AG09309 (cell line): ENCODE measurements around the gene HOXB8.

ENCODE experiments used
- DNase-seq: peaks from one replicate; pipeline ENCODE4 v3.0.0-alpha.2; 2010; ENCODE audit warnings: low read depth
- H3K4me3 ChIP-seq: 2 replicates; pipeline ENCODE4 v1.5.1; 2011; ENCODE audit warnings: mild to moderate bottlenecking, low read depth, low read length, moderate library complexity; ENCODE audit not compliant: control insufficient read depth
- TF ChIP-seq, protein P1 (sequence below): IDR thresholded peaks from 2 replicates; pipeline ENCODE4 v1.5.1; 2011; ENCODE audit warnings: mild to moderate bottlenecking, low read depth, low read length, inconsistent platforms; ENCODE audit not compliant: insufficient read depth, control insufficient read depth; ENCODE audit errors: missing control alignments

HOXB8 gene

DNA sequence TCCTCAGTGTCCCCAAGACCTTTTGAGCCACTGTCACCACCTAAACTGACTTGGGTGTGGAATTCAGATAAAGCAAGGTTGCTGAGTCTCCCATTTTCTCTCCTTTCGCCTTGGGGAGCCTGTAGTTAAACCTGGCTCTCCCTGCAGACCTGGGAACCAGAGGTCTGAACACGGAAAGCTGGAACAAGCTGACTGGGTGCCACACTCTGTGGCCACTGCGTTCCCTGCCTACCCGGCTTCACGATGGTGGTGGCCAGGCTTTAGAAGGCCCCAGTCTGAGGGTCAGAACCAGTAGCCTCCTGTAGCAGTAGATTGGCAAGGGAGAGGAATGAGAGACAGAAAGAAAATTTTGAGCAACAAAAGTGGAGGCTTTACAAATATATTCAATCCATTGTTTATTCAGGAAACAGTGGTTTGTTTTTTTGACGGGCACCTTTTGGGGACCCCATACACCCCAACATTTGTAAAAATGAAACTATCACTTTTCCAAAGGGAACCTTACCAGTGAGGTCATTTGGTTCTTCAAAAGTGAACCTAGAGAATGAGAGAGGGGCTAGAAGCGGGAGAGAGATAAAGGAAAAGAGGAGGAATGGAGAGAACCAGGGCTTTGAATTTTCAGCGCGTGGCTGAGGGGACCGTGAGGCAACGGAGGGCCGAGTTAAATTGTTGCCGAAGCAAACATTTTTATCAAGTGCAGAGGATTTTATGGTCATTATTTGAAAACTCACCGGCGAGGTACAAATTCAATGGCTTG lies 1.8 kb upstream of the HOXB8 start:
- no peak overlapping the region for H3K4me3 ChIP-seq
- TF ChIP-seq, protein P1, sequence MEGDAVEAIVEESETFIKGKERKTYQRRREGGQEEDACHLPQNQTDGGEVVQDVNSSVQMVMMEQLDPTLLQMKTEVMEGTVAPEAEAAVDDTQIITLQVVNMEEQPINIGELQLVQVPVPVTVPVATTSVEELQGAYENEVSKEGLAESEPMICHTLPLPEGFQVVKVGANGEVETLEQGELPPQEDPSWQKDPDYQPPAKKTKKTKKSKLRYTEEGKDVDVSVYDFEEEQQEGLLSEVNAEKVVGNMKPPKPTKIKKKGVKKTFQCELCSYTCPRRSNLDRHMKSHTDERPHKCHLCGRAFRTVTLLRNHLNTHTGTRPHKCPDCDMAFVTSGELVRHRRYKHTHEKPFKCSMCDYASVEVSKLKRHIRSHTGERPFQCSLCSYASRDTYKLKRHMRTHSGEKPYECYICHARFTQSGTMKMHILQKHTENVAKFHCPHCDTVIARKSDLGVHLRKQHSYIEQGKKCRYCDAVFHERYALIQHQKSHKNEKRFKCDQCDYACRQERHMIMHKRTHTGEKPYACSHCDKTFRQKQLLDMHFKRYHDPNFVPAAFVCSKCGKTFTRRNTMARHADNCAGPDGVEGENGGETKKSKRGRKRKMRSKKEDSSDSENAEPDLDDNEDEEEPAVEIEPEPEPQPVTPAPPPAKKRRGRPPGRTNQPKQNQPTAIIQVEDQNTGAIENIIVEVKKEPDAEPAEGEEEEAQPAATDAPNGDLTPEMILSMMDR, result no peak

DNA sequence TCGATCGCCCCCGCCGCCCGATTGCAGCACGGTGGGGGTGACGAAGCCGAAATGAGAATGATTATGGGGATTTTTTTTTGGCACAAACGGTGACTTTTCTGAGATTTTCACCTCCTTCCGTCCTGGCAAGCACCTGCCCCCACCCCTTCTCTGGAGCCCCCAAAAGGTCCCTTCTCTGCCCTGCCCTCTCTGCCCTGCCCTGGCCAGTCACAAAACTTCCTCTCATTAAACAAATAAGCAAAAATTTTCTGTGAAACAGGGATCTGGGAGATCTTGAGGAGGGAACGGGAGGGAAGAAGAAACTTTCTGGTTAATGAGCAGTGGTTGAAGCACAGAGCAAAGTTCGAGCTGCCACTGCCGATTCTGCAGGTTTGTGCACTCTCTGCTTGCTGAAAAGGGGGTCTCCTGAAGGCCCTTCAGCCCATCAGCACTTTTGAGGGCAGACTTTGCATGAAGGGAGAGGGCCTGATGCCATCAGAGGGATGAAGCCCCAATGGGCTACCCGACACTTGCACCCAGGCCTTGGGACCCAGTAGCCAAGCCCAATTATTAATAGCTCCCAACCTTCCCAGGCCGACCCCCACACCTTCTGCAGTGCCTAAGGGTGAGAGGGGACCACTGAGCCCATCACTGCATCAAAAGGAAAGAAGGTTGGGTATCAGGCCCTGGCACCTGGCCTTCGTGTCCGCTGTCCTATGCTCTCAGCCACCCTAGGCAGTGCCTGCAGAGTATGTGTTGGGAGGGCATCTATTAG lies 1.0 kb upstream of the HOXB8 start:
- TF ChIP-seq, protein P1, result no peak
- H3K4me3 ChIP-seq, result no peak overlapping the region

More for the DNA sequence above, 1.8 kb upstream of the HOXB8 start:
- DNase-seq, result no peak

DNA sequence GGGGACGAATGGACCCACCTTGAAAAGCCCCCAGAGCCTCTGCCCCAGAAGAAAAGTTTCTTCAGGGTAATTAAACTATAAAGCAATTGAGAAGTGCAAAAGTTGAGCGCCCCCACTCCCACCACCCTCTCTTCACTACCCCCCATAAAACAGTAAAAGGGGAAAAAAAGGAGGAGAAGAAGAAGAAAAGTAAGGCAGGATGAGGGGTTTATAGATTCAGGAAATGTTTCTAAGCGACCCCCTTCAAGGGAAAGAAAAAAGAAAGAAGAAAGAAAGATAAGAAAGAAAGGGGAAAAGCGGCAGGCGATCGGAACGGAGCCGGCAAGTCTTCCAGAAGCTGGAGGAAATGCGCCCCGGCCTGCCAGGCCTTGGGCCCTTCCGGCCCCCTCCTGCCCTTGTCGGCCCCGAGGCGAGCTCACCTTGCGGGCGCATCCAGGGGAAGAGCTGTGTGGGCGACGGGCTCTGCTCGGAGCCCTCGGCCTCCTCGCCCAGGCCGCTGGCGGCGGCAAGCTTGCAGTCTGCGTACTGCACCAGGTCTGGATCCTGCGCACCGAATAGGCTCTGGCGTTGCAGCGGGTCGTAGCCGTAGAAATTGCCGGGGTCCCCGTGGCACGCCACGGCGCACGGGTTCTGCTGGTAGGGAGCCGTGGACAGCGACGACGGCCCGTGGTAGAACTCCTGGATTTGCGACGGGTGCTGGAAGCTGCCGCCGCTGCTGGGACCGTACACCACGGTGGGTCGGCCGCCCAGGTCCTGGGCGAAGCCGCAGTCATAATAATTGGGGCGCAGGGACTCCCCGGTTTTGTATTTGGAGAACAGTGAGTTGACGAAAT lies 1.0 kb downstream of the HOXB8 start:
- TF ChIP-seq, protein P1, result no peak
- no peak overlapping the region for H3K4me3 ChIP-seq
- no peak for DNase-seq

More for the DNA sequence above, 1.0 kb upstream of the HOXB8 start:
- DNase-seq, result no peak

DNA sequence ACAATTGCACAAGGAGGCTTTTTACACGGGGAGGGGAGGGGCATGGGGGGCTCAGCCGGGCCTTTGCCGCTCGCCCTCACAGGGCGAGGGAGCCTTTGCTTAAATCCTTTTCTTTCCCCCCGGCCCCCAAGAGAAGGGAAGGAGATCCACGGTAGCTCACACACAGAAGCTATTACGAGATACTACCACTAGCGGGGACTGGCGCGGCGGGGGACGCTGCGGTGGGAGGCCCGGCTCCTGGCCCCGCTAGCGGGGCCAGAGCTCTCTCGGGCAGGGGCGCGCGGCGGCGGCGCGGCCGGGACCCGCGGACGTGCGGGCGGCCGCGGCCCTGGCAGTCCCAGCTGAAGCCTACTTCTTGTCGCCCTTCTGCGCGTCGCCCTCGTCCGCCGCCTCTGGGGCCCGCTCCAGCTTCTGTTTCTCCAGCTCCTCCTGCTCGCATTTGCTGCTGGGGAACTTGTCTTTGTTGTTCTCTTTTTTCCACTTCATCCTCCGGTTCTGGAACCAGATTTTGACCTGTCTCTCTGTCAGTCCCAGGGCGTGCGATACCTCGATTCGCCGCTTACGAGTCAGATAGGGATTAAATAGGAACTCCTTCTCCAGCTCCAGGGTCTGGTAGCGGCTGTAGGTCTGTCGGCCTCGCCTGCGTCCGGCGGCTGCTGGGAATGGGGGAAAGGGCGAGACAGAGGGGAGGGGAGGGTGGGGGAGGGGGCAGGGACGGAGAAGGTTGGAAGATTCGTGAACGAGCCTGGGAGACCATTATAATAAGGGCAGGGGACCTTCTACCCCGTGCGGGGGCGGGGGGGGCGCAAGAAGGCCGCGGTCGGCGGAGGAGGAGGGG lies 2.0 kb downstream of the HOXB8 start:
- no peak for DNase-seq
- no peak overlapping the region for H3K4me3 ChIP-seq
- TF ChIP-seq, protein P1, result peak; percentile 10

DNA sequence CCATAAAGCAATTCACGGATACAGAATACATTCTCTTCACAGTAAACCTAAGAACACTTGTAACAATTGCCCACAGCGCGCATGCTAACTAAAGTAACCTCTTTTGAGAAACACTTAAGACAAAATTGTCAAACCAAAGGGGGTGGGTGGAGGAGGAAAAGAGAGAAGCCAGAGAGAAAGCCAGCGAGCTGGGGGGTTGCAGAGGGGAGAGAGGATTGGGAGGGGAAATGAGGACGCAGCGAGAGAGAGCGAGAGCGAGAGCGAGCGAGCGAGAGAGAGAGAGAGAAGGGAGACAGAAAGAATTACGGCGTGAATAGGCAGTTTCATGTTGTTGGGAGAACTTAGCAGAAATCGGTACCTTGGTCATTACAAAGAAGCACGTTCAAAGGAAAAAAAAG lies 2.6 kb downstream of the HOXB8 start:
- no peak overlapping the region for H3K4me3 ChIP-seq
- TF ChIP-seq, protein P1, result no peak
- no peak for DNase-seq

DNA sequence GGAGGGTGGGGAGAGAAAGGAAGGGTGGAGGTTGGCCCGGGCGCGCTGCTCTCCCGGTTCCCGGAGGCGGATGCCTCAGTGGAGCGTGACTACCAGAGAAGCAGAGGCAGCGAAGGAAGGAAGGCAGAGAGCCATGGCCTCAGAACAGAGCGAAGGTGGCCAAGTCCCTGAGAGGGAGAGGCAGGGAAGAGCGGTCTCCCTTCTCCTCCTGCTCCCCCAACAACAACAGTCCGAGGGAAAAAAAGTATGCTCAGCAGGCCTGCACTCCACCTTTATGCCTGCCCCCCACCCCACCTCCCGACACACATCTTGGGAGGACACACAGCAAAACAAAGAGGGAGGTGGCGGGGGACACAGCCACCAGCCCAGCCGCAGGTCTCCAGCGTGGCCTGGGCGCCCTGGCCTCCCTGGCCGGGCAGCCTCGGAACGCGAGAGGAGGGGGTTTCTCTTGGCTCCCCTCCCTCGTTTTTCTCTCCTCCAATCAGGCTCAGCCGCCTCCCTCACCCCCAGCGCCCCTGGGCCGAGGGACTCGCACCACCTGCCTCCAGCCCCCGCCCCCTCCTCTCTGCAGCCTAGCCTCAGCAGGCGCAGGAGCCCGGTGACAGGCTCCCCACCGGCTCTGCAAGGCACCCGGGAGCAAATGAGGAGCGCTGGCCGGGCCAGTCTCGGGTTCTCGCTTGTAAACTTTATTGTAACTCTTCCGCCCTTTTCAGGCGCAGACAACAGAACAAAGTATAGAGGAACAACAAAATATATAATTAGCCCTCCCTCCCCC lies 3.2 kb downstream of the HOXB8 start:
- no peak overlapping the region for H3K4me3 ChIP-seq
- no peak for DNase-seq
- TF ChIP-seq, protein P1, result no peak
